Activated CD4-positive, alpha-beta T cell treated with anti-CD3 and anti-CD28 coated beads, Interleukin-2, amount 10 ng/mL, durations not matched to agents 24 days and 14 days (primary cell): Measurements from ENCODE around the gene LIX1. TPM values are rescaled to one million over a fixed set of nuclear protein-coding genes. Genes with fewer than 3 reads are reported as not detected.
A peak's percentile ranks its signal among the peaks of the same experiment; 100 is the strongest.
"Not testable (repeated sequence)": the region's sequence is repeated elsewhere in the genome, so short reads cannot be mapped to it uniquely, and the experiment has no call there.

Experiments used
- DNase-seq: peaks from one replicate; pipeline ENCODE4 v3.0.0; 2022
- H3K27ac Mint-ChIP-seq: one replicate; pipeline ENCODE4 v1.8.0; 2022; ENCODE audit warnings: mild to moderate bottlenecking, mixed read lengths
- H3K27me3 Mint-ChIP-seq: one replicate; pipeline ENCODE4 v1.8.0; 2022; ENCODE audit warnings: mixed read lengths
- H3K36me3 Mint-ChIP-seq: one replicate; pipeline ENCODE4 v1.8.0; 2022; ENCODE audit warnings: low read depth, mild to moderate bottlenecking, mixed read lengths
- H3K4me1 Mint-ChIP-seq: one replicate; pipeline ENCODE4 v1.8.0; 2021; ENCODE audit warnings: mixed read lengths
- H3K4me3 Mint-ChIP-seq: one replicate; pipeline ENCODE4 v1.8.0; 2022; ENCODE audit warnings: mild to moderate bottlenecking, moderate library complexity, mixed read lengths
- H3K9me3 Mint-ChIP-seq: one replicate; pipeline ENCODE4 v1.8.0; 2021; ENCODE audit warnings: mixed read lengths
- intact Hi-C: fragments of 100-400 bp; cut with micrococcal nuclease; formaldehyde crosslinking; loops from one replicate; pipeline ENCODE4 v1.15.1; 2023
- total RNA-seq: library from RNA; stranded (reverse); gene quantifications from 2 replicates; pipeline ENCODE4 v1.2.3, GENCODE V29; 2022

Gene LIX1
- not detected in 2 replicates for total RNA-seq

DNA sequence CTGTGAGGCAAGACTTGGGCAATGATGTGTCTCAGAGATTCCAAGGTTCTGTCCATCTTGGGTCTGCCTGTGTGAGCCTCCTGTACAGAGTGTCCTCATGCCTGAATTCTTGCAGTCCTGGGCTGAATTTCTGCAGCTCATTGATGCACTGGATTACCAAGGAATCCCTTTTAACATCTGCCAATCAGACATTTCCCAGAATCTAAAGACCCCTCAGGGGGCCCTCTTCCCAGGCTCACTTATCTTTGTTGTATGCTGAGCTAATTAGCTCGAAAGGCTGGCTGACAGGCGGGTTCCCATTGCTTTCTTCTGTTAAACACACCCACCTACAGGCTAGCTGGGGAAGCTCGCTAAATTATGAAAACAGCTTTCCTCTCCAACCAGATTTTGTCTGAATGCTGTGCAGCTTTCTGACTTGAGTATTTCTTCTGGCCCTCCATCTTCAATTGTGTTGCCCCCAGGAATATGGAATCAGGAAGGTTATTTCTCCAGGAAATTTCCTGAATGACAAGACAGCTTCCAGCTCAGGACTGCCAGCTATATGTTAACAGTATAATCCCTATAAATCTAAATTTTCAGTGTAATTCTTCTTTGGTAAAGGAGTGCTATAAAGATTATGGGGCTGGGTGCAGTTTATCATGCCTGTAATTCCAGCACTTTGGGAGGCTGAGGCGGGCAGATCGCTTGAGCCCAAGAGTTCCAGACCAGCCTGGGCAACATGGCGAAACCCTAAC lies at the start of gene LIX1:
TSS of gene LIX1 (minus strand) at position 91 of the 734 bp plus-strand sequence. CDS start at position 56, 35 bp downstream.
- Mint-ChIP-seq H3K27me3 (peaks cover 32% of the 10 kb centered on the region), H3K4me3 (no peak within 1 kb of the TSS), H3K4me1 (no peaks in the 10 kb centered on the region), H3K36me3 (no peaks in the 10 kb centered on the region), H3K9me3 (no peaks in the 10 kb centered on the region), H3K27ac (no peak within 1 kb of the TSS)
- intact Hi-C loops, result loop anchor here (5.0 kb wide), 2 partner anchors 145 to 275 kb away; no protein-coding TSS in a partner anchor
- DNase-seq, result peak; percentile 78

GRCh38 chr5:97191893-97192292 lies 49.5 kb upstream of the LIX1 start:
- H3K4me3 Mint-ChIP-seq, result no peak overlapping the region
- DNase-seq, result no peak
- peaks cover 19% of the 10 kb centered on the region for H3K27me3 Mint-ChIP-seq
- intact Hi-C loops, result no loop called here
- H3K9me3 Mint-ChIP-seq, result peaks cover 32% of the 10 kb centered on the region
- no peaks in the 10 kb centered on the region for H3K4me1 Mint-ChIP-seq
- H3K27ac Mint-ChIP-seq, result no peak overlapping the region
- no peaks in the 10 kb centered on the region for H3K36me3 Mint-ChIP-seq

DNA sequence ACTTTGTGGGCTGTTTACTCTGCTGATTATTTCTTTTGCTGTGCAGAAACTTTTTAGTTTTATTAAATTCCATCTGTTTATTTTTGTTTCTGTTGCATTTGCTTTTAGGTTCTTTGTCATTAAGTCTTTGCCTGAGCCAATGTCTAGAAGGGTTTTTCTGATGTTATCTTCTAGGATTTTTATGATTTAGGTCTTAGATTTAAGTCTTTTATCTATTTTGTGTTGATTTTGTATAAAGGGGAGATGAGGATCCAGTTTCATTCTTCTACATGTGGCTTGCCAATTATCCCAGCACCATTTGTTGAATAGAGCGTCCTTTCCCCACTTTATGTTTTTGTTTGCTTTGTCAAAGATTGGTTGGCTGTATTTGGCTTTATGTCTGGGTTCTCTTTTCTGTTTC lies 47.1 kb upstream of the LIX1 start:
- H3K36me3 Mint-ChIP-seq, intact Hi-C loops, H3K4me3 Mint-ChIP-seq, H3K27ac Mint-ChIP-seq, H3K4me1 Mint-ChIP-seq, DNase-seq: not testable (repeated sequence)
- peaks cover 34% of the 10 kb centered on the region for H3K9me3 Mint-ChIP-seq
- H3K27me3 Mint-ChIP-seq, result peaks cover 19% of the 10 kb centered on the region

DNA sequence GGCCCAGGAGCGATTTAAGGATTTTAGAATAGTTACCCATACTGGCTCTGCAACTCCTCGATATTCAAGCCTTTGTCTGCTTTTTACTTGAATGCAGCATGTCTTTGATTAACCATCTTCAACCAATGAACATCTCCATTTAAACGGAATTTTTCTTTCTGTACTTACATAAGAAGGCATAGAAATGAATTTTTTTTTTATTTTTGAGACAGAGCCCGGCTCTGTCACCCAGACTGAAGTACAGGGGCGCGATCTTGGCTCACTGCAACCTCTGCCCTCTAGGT lies 41.5 kb upstream of the LIX1 start:
- H3K27ac Mint-ChIP-seq, result peak overlapping the region; percentile 100
- H3K36me3 Mint-ChIP-seq, result peaks cover 23% of the 10 kb centered on the region
- peak overlapping the region; percentile 89 for H3K4me3 Mint-ChIP-seq
- intact Hi-C loops, result loop anchor here (1.0 to 2.0 kb wide), 7 partner anchors 89 to 1745 kb away; partner anchors contain the start of genes CAST, CHD1 and ERAP1
- peaks cover 24% of the 10 kb centered on the region for H3K4me1 Mint-ChIP-seq
- H3K27me3 Mint-ChIP-seq, result peaks cover 5% of the 10 kb centered on the region
- peaks cover 5% of the 10 kb centered on the region for H3K9me3 Mint-ChIP-seq
- no peak for DNase-seq

DNA sequence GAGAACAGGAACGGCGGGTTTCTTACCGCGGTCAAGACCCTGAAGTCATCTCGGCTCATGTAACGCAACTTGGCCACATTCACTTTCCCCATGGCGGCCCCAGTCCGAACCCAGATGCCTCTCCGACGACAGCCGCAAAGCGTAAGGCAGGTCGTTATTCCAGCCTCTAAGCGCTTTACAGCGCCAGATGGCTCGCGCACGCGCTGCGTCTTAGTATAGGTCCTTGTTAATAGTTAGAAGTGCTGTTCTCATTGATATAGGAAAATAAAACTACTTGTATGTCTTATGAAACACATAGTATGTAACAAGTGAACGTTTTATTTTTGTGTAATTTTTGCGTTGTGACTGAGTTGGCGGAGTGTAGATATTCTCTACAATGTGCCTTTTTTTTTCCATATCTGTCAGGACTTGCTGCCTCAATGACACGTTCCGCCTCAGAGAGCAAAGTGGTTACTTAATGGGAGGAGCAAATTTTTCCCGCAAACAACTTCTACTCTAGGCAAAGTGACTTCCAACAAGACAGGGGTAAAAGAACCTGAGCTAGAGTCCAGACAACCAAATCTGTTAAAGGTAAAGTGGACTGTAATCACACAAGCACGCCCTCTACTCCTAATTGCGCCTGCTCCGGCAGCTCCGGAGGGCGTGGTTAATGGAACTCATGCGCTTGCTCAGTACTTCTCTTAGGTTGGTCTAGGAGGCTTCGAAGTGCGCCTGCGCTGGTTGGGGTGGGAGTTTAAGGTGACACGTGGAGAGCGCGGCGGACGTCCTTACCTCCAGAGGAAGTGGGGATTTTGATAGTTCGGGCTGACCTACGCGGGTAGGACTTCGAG lies 40.9 kb upstream of the LIX1 start, which contains the start of gene RIOK2:
TSS of gene RIOK2 (minus strand) at position 148 of the 830 bp plus-strand sequence. CDS start at position 92, 56 bp downstream.
- Mint-ChIP-seq H3K4me1 (peaks cover 24% of the 10 kb centered on the region), H3K27me3 (peaks cover 4% of the 10 kb centered on the region), H3K27ac (peak within 1 kb of the TSS; percentile 100), H3K36me3 (peaks cover 29% of the 10 kb centered on the region), H3K4me3 (peak within 1 kb of the TSS; percentile 89), H3K9me3 (peaks cover 5% of the 10 kb centered on the region)
- intact Hi-C loops, result loop anchor here (1.0 to 2.0 kb wide), 7 partner anchors 88 to 1746 kb away; partner anchors contain the start of genes CAST, CHD1 and ERAP1
- DNase-seq, result peak; percentile 97

DNA sequence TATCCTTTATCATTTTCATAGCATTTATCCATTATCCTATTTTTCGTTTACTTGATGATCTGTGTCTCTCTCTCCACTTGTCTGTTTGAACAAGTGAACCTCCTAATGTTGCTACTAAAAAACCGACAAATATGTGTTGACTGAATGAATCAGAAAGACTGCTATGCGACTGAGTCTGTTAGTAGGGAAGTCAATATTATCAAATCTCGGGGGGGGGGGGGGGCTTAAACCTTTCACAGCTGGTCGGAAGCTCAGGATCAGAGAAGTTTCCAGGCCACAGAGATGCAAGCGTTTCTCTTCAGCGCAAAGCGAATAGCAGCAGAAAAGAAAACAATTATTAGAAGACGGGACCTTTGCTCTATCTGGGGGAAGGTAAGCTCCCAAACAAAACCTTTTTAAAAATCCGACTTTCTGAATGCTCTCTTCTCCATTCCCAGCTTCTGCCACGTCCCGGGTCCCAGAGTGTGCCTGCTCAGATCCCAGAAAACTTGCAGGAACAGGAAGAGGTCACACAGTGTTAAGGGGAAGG lies 40.2 kb upstream of the LIX1 start:
- Mint-ChIP-seq H3K9me3 (peaks cover 5% of the 10 kb centered on the region), H3K36me3 (peaks cover 34% of the 10 kb centered on the region), H3K4me1 (peaks cover 24% of the 10 kb centered on the region), H3K4me3 (peak overlapping the region; percentile 89), H3K27me3 (peaks cover 3% of the 10 kb centered on the region), H3K27ac (peak overlapping the region; percentile 100)
- DNase-seq, result no peak
- intact Hi-C loops, result loop anchor here (1.0 to 2.0 kb wide), 8 partner anchors 10 to 1747 kb away; partner anchors contain the start of genes CAST, CHD1 and ERAP1

DNA sequence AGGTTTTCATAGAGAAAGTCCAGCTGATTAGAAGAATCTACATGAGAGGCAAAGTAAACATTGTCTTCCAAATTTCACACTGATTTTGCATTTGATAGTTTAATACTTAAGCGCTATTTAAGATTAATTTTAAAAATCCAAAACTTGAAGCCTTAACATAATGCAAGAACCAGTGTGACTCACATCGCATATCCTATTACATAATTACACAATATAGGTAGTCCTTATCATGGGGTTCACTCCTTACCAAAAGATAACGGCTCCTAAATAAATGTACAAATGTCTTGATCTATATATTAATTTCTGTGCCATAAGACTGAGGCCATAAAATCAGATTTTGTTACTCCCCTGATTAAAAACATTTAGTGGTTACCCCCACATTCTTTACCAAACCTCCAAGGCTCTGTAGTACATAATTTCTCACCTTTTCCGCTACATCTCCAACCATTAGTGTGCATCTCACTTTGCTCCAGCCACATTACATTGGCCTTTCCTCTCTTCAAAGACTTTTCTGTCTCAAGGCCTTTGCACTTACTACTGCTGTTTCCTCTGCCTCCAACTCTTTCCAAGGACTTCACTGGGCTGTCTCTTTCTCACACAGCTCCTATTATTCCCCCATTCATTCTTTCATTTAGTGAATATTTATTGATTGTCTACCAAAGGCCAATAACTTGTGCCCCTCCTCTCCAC lies 39.6 kb upstream of the LIX1 start:
- peaks cover 37% of the 10 kb centered on the region for H3K36me3 Mint-ChIP-seq
- peaks cover 5% of the 10 kb centered on the region for H3K9me3 Mint-ChIP-seq
- no peaks in the 10 kb centered on the region for H3K27me3 Mint-ChIP-seq
- H3K4me3 Mint-ChIP-seq, result peak overlapping the region; percentile 89
- H3K27ac Mint-ChIP-seq, result peak overlapping the region; percentile 100
- H3K4me1 Mint-ChIP-seq, result peaks cover 24% of the 10 kb centered on the region
- no peak for DNase-seq
- intact Hi-C loops, result loop anchor here (1.0 to 2.0 kb wide), 5 partner anchors 10 to 1589 kb away; partner anchors contain the start of genes CAST and ERAP1

DNA sequence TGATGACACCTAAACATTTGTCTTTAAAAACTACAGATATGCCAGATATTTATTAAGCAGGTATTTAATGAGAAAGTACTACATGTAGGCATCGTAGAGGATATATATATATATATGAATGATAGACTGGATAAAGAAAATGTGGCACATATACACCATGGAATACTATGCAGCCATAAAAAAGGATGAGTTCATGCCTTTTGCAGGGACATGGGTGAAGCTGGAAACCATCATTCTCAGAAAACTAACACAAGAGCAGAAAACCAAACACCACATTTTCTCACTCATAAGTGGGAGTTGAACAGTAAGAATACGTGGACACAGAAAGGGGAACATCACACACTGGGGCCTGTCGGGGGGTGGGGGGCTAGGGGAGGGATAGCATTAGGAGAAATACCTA lies 37.0 kb upstream of the LIX1 start:
- DNase-seq, H3K27ac Mint-ChIP-seq, H3K27me3 Mint-ChIP-seq, intact Hi-C loops, H3K4me3 Mint-ChIP-seq, H3K9me3 Mint-ChIP-seq: not testable (repeated sequence)
- H3K36me3 Mint-ChIP-seq, result peaks cover 50% of the 10 kb centered on the region
- peaks cover 22% of the 10 kb centered on the region for H3K4me1 Mint-ChIP-seq

DNA sequence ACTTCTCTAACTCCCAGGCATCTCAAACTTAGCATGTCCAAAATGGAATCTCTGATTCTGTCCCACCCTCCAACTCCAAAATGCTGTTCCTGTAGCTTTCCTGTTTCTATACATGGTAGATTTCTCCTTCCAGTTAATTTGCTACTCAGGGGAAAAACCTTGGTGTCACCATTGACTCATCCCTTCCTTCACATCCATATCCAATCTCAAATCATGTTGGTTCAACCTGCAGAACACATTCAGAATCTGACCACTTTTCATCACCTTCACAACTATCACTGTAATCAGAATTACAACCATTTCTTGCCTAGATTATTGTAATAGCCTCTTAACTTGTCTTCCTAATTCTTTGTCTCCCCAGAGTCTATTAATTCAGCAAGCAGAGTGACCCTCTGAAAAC lies 29.8 kb upstream of the LIX1 start:
- H3K4me1 Mint-ChIP-seq, result peaks cover 14% of the 10 kb centered on the region
- no peak overlapping the region for H3K4me3 Mint-ChIP-seq
- intact Hi-C loops, result loop anchor here (1.0 kb wide), 1 partner anchor 10 kb away; no protein-coding TSS in a partner anchor
- peaks cover 56% of the 10 kb centered on the region for H3K36me3 Mint-ChIP-seq
- H3K27me3 Mint-ChIP-seq, result no peaks in the 10 kb centered on the region
- H3K9me3 Mint-ChIP-seq, result no peaks in the 10 kb centered on the region
- H3K27ac Mint-ChIP-seq, result no peak overlapping the region
- no peak for DNase-seq

- Mint-ChIP-seq H3K4me1 (peaks cover 14% of the 10 kb centered on the region), H3K4me3 (no peak overlapping the region), H3K27me3 (no peaks in the 10 kb centered on the region), H3K9me3 (no peaks in the 10 kb centered on the region), H3K27ac (no peak overlapping the region), H3K36me3 (peaks cover 55% of the 10 kb centered on the region)
- intact Hi-C loops, result loop anchor here (1.0 kb wide), 1 partner anchor 11 kb away; no protein-coding TSS in a partner anchor
- no peak for DNase-seq
Observed at GRCh38 chr5:97171703-97172102, 29.3 kb upstream of the LIX1 start.

- Mint-ChIP-seq H3K4me3 (peak overlapping the region; percentile 70), H3K27me3 (no peaks in the 10 kb centered on the region), H3K27ac (peak overlapping the region; percentile 84), H3K36me3 (peaks cover 48% of the 10 kb centered on the region), H3K9me3 (no peaks in the 10 kb centered on the region), H3K4me1 (peaks cover 17% of the 10 kb centered on the region)
- intact Hi-C loops, result loop anchor here (10.0 kb wide), 1 partner anchor 823 kb away; no protein-coding TSS in a partner anchor
- no peak for DNase-seq
Observed at GRCh38 chr5:97167435-97167834, 25.0 kb upstream of the LIX1 start.

DNA sequence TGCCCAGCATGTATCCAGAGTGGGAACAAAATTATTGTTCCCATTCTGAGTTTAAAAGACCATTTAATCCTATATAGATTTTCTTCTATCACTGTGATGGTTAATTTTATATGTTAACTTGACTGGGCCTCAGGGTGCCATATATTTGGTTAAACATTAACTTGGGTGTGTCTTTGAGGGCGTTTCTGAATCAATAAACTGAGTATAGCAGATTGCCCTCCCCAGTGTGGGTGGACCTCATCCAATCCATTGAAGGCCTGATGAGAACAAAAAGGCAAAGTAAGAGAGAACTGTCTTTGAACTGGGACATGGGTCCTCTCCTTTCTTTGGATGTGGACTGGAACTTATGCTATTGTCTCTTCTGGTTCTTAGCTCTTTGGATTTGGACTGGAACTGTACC lies 23.3 kb upstream of the LIX1 start:
- no peak overlapping the region for H3K27ac Mint-ChIP-seq
- peaks cover 10% of the 10 kb centered on the region for H3K4me1 Mint-ChIP-seq
- H3K36me3 Mint-ChIP-seq, result peaks cover 40% of the 10 kb centered on the region
- no peaks in the 10 kb centered on the region for H3K27me3 Mint-ChIP-seq
- DNase-seq, result no peak
- no peaks in the 10 kb centered on the region for H3K9me3 Mint-ChIP-seq
- H3K4me3 Mint-ChIP-seq, result no peak overlapping the region
- intact Hi-C loops, result loop anchor here (10.0 kb wide), 1 partner anchor 821 kb away; no protein-coding TSS in a partner anchor

DNA sequence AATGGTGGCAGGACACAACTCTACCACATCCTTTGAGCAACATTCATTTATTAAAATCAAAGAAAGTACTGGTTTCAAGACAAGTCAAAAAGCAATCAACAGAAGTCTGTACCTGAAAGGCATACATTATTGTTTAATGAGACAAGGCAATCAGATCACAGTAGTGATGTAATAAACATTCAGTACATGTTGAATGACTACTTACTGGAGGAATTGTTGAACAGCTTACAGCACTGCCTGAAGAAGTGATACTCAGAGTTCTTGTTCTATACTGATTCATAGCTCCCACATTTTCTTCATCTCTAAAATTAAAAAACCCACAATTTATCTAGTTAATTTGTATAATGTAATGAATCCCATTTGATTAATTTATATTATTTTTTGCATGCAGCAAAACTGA lies 22.4 kb upstream of the LIX1 start:
- H3K4me3 Mint-ChIP-seq, result no peak overlapping the region
- H3K9me3 Mint-ChIP-seq, result no peaks in the 10 kb centered on the region
- peaks cover 10% of the 10 kb centered on the region for H3K4me1 Mint-ChIP-seq
- no peaks in the 10 kb centered on the region for H3K27me3 Mint-ChIP-seq
- intact Hi-C loops, result loop anchor here (5.0 to 10.0 kb wide), 2 partner anchors 553 to 820 kb away; no protein-coding TSS in a partner anchor
- peaks cover 41% of the 10 kb centered on the region for H3K36me3 Mint-ChIP-seq
- no peak overlapping the region for H3K27ac Mint-ChIP-seq
- DNase-seq, result no peak
